Testis (tissue), 3 donors: ENCODE measurements around the gene PPM1H. TPM values are rescaled to one million over a fixed set of nuclear protein-coding genes. Genes with fewer than 3 reads are reported as not detected.

Experiments
- DNase-seq: peaks from one replicate; pipeline ENCODE4 v3.0.0-alpha.2; 2019
- H3K27ac ChIP-seq, 2 donors: fragments of 200-600 bp; sonication (generic); one replicate each; pipeline ENCODE4 v1.5.1; 2019
- H3K27me3 ChIP-seq: fragments of 200-600 bp; sonication (generic); one replicate; pipeline ENCODE4 v1.5.1; 2019
- H3K36me3 ChIP-seq: fragments of 200-600 bp; sonication (generic); one replicate; pipeline ENCODE4 v1.5.1; 2017; ENCODE audit warnings: low read depth; ENCODE audit errors: missing control alignments
- H3K4me1 ChIP-seq: fragments of 200-600 bp; sonication (generic); one replicate; pipeline ENCODE4 v1.5.1; 2019
- H3K4me3 ChIP-seq, 2 donors: fragments of 200-600 bp; sonication (generic); one replicate each; pipeline ENCODE4 v1.5.1; 2017 to 2019
- H3K9me3 ChIP-seq: fragments of 200-600 bp; sonication (generic); one replicate; pipeline ENCODE4 v1.5.1; 2017
- CTCF ChIP-seq, 3 experiments: fragments of 450-650 bp in 2 of 3; fragments of 200-600 bp in 1 of 3; sonication (generic) in 1 of 3; IDR thresholded peaks; one replicate each; pipeline ENCODE4 v1.5.1; 2016 to 2019; ENCODE audit warnings: antibody characterized with exemption in 3 of 3, mild to moderate bottlenecking in 2 of 3, moderate library complexity in 1 of 3
- POLR2A ChIP-seq: fragments of 450-650 bp; IDR thresholded peaks from one replicate; pipeline ENCODE4 v1.6.1; 2017; ENCODE audit warnings: antibody characterized with exemption, mild to moderate bottlenecking, moderate library complexity
- WGBS, 2 donors: methylation state at CpG; one replicate each; pipeline ENCODE4 v1.1.5; 2018; 5-methylcytosine and 5-hydroxymethylcytosine counted together
- intact Hi-C: fragments of 100-400 bp; cut with DNase I; formaldehyde crosslinking; loops from one replicate; pipeline ENCODE4 v1.15.1; 2023; ENCODE audit warnings: low total_unique reads
- polyA plus RNA-seq: library from polyadenylated mRNA; stranded (reverse); fragments of 350-450 nt; fragmentation: Illumina TruSeq; extraction: RNeasy Lipid Tissue Mini Kit (QIAGEN cat#74804); gene quantifications from one replicate; pipeline ENCODE4 v1.2.3, GENCODE V29; 2014; ENCODE audit warnings: low read depth, low replicate concordance; ENCODE audit not compliant: insufficient read depth
- total RNA-seq, 2 donors: library from RNA; depleted of rRNA; stranded (reverse); fragments of >200 nt; gene quantifications; one replicate each; pipeline ENCODE4 v1.2.3, GENCODE V29; 2016

Gene PPM1H
- total and polyA plus RNA-seq, 3 donors from 2014 or later: 2.5 to 9.1 (median 2.7) TPM

DNA sequence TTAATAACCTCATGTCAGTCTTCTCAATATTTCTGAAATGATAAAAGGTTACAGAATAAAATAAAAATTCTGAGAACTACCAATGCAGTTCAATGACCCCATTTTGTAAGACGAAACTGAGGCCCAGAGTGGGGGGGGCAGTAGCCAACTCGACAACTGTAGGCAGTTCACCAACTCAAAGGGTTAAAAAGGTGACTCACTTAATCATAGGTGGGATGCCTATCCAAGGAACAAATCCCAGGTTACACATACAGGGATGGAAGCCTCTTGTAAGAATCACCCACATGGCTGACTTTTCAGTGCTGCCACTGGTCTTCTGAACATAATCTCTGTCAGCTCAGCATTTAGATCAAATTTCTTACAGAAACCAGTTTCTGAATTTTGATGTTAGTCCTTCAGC is 10.9 kb downstream of the PPM1H start:
- intact Hi-C loops: no loop called here

GRCh38 chr12:62922539-62922938 is 12.4 kb downstream of the PPM1H start:
- Histone ChIP-seq H3K27me3 (no peaks in the 10 kb centered on the region), H3K27ac (no peak overlapping the region), H3K4me1 (peaks cover 6% of the 10 kb centered on the region), H3K4me3 (no peak overlapping the region), H3K9me3 (no peaks in the 10 kb centered on the region), H3K36me3 (no peaks in the 10 kb centered on the region)
- no peak for DNase-seq
- TF ChIP-seq CTCF (IDR thresholded peaks at IDR 0.05) (no peak), POLR2A (no peak)
- WGBS, 2 donors: 72 to 87% methylated on average over 2 of the region's 2 CpGs
- intact Hi-C loops: no loop called here

More for the DNA sequence above, 10.9 kb downstream of the PPM1H start:
- Histone ChIP-seq H3K36me3 (no peaks in the 10 kb centered on the region), H3K9me3 (no peaks in the 10 kb centered on the region), H3K27me3 (no peaks in the 10 kb centered on the region), H3K4me3 (no peak overlapping the region), H3K4me1 (peaks cover 6% of the 10 kb centered on the region), H3K27ac (no peak overlapping the region)
- 81 to 92% methylated on average over 2 of the region's 2 CpGs for WGBS, 2 donors
- TF ChIP-seq POLR2A: no peak
- no peak for TF ChIP-seq CTCF (IDR thresholded peaks at IDR 0.05)
- no peak for DNase-seq

DNA sequence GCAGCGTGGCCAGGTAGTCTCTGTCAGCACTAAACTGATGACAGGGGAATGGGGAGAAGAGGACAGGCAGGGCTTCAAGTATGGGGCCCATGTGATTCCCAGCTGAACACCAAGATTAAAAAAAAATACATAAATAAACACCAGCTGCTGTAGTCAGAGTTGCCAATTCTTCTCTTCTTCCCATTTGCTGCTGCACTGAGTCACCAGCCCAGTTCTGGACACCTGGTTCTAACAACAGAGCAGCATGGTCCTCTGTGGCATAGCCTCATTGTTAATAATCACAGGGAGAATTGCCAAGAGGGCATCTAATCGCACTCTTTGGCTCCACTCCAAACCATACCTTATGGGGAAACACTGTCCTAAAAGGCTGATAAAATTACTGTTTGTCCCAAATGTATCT is 15.1 kb downstream of the PPM1H start:
- H3K9me3 ChIP-seq: no peaks in the 10 kb centered on the region
- no peaks in the 10 kb centered on the region for H3K36me3 ChIP-seq
- no peaks in the 10 kb centered on the region for H3K27me3 ChIP-seq
- H3K4me3 ChIP-seq: no peak overlapping the region
- H3K27ac ChIP-seq: no peak overlapping the region
- no peak for TF ChIP-seq CTCF (IDR thresholded peaks at IDR 0.05)
- no peak for TF ChIP-seq POLR2A
- WGBS, 2 donors: 27 to 47% methylated on average over 2 of the region's 2 CpGs
- peak; percentile 28 for DNase-seq
- intact Hi-C loops: no loop called here
- H3K4me1 ChIP-seq: peaks cover 11% of the 10 kb centered on the region

GRCh38 chr12:62917926-62918325 is 17.0 kb downstream of the PPM1H start:
- Histone ChIP-seq H3K9me3 (no peaks in the 10 kb centered on the region), H3K4me3 (no peak overlapping the region), H3K27ac (no peak overlapping the region), H3K4me1 (peaks cover 17% of the 10 kb centered on the region), H3K36me3 (no peaks in the 10 kb centered on the region), H3K27me3 (no peaks in the 10 kb centered on the region)
- intact Hi-C loops: no loop called here
- 50 to 76% methylated on average over 1 of the region's 1 CpG for WGBS, 2 donors
- no peak for TF ChIP-seq CTCF (IDR thresholded peaks at IDR 0.05)
- no peak for TF ChIP-seq POLR2A
- no peak for DNase-seq

DNA sequence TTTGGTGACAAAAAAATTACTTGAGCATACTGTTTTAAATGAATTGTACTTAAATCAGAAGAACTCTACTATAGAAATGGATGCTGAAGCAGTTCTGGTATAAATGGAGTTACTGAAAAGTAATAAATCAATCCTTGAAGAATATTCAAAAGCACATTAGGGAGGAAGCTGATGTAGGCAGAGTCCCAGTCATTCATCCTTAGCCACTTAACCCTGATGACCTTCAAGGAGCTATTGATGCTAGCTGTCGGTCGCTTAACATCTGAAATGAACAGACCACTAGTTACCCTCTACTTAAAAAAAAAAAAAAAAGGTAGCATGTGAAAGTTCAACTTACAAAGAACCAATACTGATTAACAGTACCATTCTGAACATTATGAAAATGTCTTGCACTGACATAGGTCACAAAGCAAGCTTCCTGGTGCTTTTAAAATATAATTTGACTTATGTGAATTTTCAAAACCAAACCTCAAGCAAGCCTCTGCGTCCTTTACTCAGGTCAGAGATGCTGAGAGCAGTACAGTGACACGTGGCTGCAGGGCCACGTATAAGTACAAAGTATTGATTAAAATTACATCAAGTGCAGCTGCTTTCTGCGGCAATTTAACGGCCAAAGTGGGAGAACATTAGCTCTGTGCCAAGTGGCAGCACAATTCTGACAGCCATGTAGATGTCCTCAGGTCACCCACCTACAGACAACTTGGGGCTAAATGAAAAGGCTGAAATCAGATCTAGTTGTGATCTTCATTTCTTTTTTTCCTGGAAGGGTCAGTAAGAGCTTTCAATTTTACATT is 18.1 kb downstream of the PPM1H start:
- DNase-seq: no peak
- 76 to 85% methylated on average over 7 of the region's 7 CpGs for WGBS, 2 donors

More for the DNA sequence above, 18.1 kb downstream of the PPM1H start:
- TF ChIP-seq CTCF (IDR thresholded peaks at IDR 0.05) (no peak), POLR2A (no peak)
- H3K9me3 ChIP-seq: no peaks in the 10 kb centered on the region
- H3K4me3 ChIP-seq: no peak overlapping the region
- intact Hi-C loops: no loop called here
- H3K4me1 ChIP-seq: peaks cover 17% of the 10 kb centered on the region
- no peaks in the 10 kb centered on the region for H3K27me3 ChIP-seq
- no peak overlapping the region for H3K27ac ChIP-seq
- no peaks in the 10 kb centered on the region for H3K36me3 ChIP-seq
